DND-41 (cell line): Measurements from ENCODE around the gene SERPINB6.
"Not testable (repeated sequence)": the region's sequence is repeated elsewhere in the genome, so short reads cannot be mapped to it uniquely, and the experiment has no call there.

Source experiments
- ATAC-seq: fragments of 200-7000 bp; cut with Tn5 transposase; 3 replicates; pipeline ENCODE4 v1.9.1; 2021; ENCODE audit warnings: low read depth; ENCODE audit not compliant: insufficient read depth
- DNase-seq: peaks from one replicate; pipeline ENCODE4 v3.0.0-alpha.2; 2020
- H2AFZ ChIP-seq: 2 replicates; pipeline ENCODE4 v1.6.0; 2012; ENCODE audit warnings: low read depth, low read length
- H3K27ac ChIP-seq: 2 replicates; pipeline ENCODE4 v1.5.1; 2012; ENCODE audit warnings: low read length, inconsistent platforms
- H3K27me3 ChIP-seq: fragments of 200-600 bp; sonication (generic); 2 replicates; pipeline ENCODE4 v1.6.0; 2012; ENCODE audit warnings: low read length, mild to moderate bottlenecking, inconsistent platforms; ENCODE audit not compliant: insufficient read depth, poor library complexity
- H3K36me3 ChIP-seq: 2 replicates; pipeline ENCODE4 v1.5.1; 2012; ENCODE audit warnings: low read length, inconsistent platforms; ENCODE audit not compliant: insufficient read depth
- H3K4me1 ChIP-seq: 2 replicates; pipeline ENCODE4 v1.5.1; 2012; ENCODE audit warnings: mild to moderate bottlenecking, low read length; ENCODE audit not compliant: insufficient read depth
- H3K4me2 ChIP-seq: 2 replicates; pipeline ENCODE4 v1.6.0; 2012; ENCODE audit warnings: mild to moderate bottlenecking, moderate library complexity, low read length, inconsistent platforms; ENCODE audit not compliant: insufficient read depth
- H3K4me3 ChIP-seq, 2 experiments: fragments of 200-600 bp in 1 of 2; shearing (Covaris generic) in 1 of 2; 2 replicates each; pipeline ENCODE4 v1.5.1; 2012 to 2016; ENCODE audit warnings: inconsistent platforms in 2 of 2, low read length in 2 of 2, mild to moderate bottlenecking in 2 of 2, low read depth in 1 of 2, moderate library complexity in 1 of 2
- H3K79me2 ChIP-seq: 2 replicates; pipeline ENCODE4 v1.6.0; 2012; ENCODE audit warnings: low read length, inconsistent platforms; ENCODE audit not compliant: insufficient read depth
- H3K9ac ChIP-seq: 2 replicates; pipeline ENCODE4 v1.6.0; 2012; ENCODE audit warnings: low read depth, mild to moderate bottlenecking, inconsistent platforms, low read length, moderate library complexity
- H3K9me3 ChIP-seq: 2 replicates; pipeline ENCODE4 v1.5.1; 2012; ENCODE audit warnings: low read length, moderate library complexity, mild to moderate bottlenecking, inconsistent platforms; ENCODE audit not compliant: insufficient read depth, severe bottlenecking
- H4K20me1 ChIP-seq: 2 replicates; pipeline ENCODE4 v1.6.0; 2012; ENCODE audit warnings: low read length; ENCODE audit not compliant: insufficient read depth
- CTCF ChIP-seq: IDR thresholded peaks from 2 replicates; pipeline ENCODE4 v1.5.1; 2012; ENCODE audit warnings: borderline replicate concordance, low read length, moderate library complexity, mild to moderate bottlenecking; ENCODE audit not compliant: poor library complexity, severe bottlenecking; ENCODE audit errors: extremely low read depth
- EZH2 ChIP-seq: IDR thresholded peaks from 3 replicates; pipeline ENCODE4 v1.6.1; 2012; ENCODE audit warnings: borderline replicate concordance, low read depth, mild to moderate bottlenecking, moderate library complexity, low read length, inconsistent platforms; ENCODE audit not compliant: severe bottlenecking

Gene SERPINB6

GRCh38 chr6:2944405-2945152, 26.8 kb downstream of the SERPINB6 start:
- Histone ChIP-seq H3K4me2 (no peak overlapping the region), H3K4me1 (peaks cover 17% of the 10 kb centered on the region), H3K27me3 (no peaks in the 10 kb centered on the region)

DNA sequence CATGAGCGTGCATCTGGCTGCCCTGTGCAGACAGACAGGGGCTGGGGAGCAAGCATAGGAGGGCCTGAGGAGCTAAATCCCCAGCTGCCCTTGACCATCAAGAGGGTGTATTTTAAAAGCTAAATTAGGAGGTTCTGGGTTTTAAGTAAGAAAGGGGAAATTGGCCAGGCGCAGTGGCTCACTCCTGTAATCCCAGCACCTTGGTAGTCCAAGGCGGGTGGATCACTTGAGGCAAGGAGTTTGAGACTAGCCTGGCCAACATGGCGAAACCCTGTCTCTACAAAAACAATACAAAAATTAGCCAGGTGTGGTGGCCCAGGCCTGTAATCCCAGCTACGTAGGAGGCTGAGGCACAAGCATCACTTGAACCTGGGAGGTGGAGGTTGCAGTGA, 27.8 kb downstream of the SERPINB6 start:
- Histone ChIP-seq H3K9me3 (no peaks in the 10 kb centered on the region), H3K4me2 (no peak overlapping the region), H3K27me3 (no peaks in the 10 kb centered on the region), H3K27ac (no peak overlapping the region), H3K4me1 (peaks cover 17% of the 10 kb centered on the region), H3K9ac (no peak overlapping the region), H3K36me3 (no peaks in the 10 kb centered on the region), H3K79me2 (no peaks in the 10 kb centered on the region), H3K4me3 (no peak overlapping the region), H4K20me1 (no peaks in the 10 kb centered on the region), H2AFZ (no peak overlapping the region)
- no peak for TF ChIP-seq EZH2
- no peak for TF ChIP-seq CTCF
- ATAC-seq = no peak
- DNase-seq = no peak

More at GRCh38 chr6:2944405-2945152, 26.8 kb downstream of the SERPINB6 start:
- TF ChIP-seq CTCF (no peak), EZH2 (no peak)
- H3K9me3 ChIP-seq = no peaks in the 10 kb centered on the region
- ATAC-seq (no peak), DNase-seq (no peak)
- H4K20me1 ChIP-seq = no peaks in the 10 kb centered on the region
- no peak overlapping the region for H3K27ac ChIP-seq
- H2AFZ ChIP-seq = no peak overlapping the region
- no peaks in the 10 kb centered on the region for H3K36me3 ChIP-seq
- H3K9ac ChIP-seq = no peak overlapping the region
- H3K79me2 ChIP-seq = no peaks in the 10 kb centered on the region
- H3K4me3 ChIP-seq = no peak overlapping the region

- H3K27me3 ChIP-seq = no peaks in the 10 kb centered on the region
- no peak overlapping the region for H3K4me3 ChIP-seq
- no peak overlapping the region for H3K27ac ChIP-seq
- TF ChIP-seq EZH2 (no peak), CTCF (no peak)
- no peaks in the 10 kb centered on the region for H3K9me3 ChIP-seq
- H3K4me1 ChIP-seq = peaks cover 17% of the 10 kb centered on the region
- H3K36me3 ChIP-seq = no peaks in the 10 kb centered on the region
- H3K4me2 ChIP-seq = no peak overlapping the region
- H4K20me1 ChIP-seq = no peaks in the 10 kb centered on the region
- no peaks in the 10 kb centered on the region for H3K79me2 ChIP-seq
- no peak for DNase-seq
- no peak for ATAC-seq
- H2AFZ ChIP-seq = no peak overlapping the region
- H3K9ac ChIP-seq = no peak overlapping the region
These were observed 28.3 kb downstream of the SERPINB6 start for GRCh38 chr6:2942914-2943563.

GRCh38 chr6:2942116-2942515, 29.3 kb downstream of the SERPINB6 start:
- H3K79me2 ChIP-seq, H3K27ac ChIP-seq, H3K4me3 ChIP-seq, H3K4me2 ChIP-seq, H3K9ac ChIP-seq, DNase-seq, H3K9me3 ChIP-seq, H3K27me3 ChIP-seq, ATAC-seq, H2AFZ ChIP-seq, H3K36me3 ChIP-seq, H4K20me1 ChIP-seq: not testable (repeated sequence)
- H3K4me1 ChIP-seq = peaks cover 17% of the 10 kb centered on the region
